ENCODE results near the gene ARHGAP10. TPM values are rescaled to one million over a fixed set of nuclear protein-coding genes. Genes with fewer than 3 reads are reported as not detected.
A peak's percentile ranks its signal among the peaks of the same experiment; 100 is the strongest.

The ARHGAP10 gene
- total RNA-seq, 4 donors from 2014 or later = 153 to 404 (median 215) TPM

DNA sequence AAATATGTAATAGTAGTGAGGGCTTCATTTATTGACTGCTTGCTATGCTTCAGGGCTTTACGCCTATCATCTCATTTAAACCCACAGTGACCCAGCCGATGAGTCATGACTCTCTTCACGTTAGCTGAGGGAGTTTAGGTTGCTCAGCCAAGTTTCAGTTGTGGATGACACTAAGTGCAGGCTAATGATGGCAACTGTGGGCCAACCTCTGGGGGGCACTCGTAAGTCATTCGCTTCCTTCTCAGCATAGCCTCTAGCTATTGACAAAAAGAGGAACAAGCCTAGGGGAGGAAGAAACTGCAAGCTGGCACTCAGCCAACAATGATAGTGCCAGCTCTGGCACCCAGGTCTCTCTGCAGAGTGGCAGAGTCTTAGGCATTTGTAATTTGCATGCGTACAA lies 325.0 kb downstream of the ARHGAP10 start:
- no peak overlapping the region for H3K4me3 ChIP-seq
- H3K27me3 ChIP-seq = no peaks in the 10 kb centered on the region
- H3K27ac ChIP-seq = no peak overlapping the region
- ATAC-seq = peak; percentile 45
- H3K4me1 ChIP-seq = peaks cover 0 to 84% (median 6%) of the 10 kb centered on the region in 3 donors
- no peak for TF ChIP-seq EP300 (IDR thresholded peaks at IDR 0.05)
- TF ChIP-seq, protein P1, sequence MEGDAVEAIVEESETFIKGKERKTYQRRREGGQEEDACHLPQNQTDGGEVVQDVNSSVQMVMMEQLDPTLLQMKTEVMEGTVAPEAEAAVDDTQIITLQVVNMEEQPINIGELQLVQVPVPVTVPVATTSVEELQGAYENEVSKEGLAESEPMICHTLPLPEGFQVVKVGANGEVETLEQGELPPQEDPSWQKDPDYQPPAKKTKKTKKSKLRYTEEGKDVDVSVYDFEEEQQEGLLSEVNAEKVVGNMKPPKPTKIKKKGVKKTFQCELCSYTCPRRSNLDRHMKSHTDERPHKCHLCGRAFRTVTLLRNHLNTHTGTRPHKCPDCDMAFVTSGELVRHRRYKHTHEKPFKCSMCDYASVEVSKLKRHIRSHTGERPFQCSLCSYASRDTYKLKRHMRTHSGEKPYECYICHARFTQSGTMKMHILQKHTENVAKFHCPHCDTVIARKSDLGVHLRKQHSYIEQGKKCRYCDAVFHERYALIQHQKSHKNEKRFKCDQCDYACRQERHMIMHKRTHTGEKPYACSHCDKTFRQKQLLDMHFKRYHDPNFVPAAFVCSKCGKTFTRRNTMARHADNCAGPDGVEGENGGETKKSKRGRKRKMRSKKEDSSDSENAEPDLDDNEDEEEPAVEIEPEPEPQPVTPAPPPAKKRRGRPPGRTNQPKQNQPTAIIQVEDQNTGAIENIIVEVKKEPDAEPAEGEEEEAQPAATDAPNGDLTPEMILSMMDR (IDR thresholded peaks at IDR 0.05) = no peak
- no peak for TF ChIP-seq POLR2AphosphoS5 (IDR thresholded peaks at IDR 0.05)
- no peak for TF ChIP-seq POLR2A (IDR thresholded peaks at IDR 0.05)
- H3K9me3 ChIP-seq = no peaks in the 10 kb centered on the region
- H3K36me3 ChIP-seq = peaks cover 0 to 16% of the 10 kb centered on the region in 2 donors
- 58 to 80% methylated on average over 1 to 6 of the region's 6 CpGs for WGBS, 2 donors (ENCODE audit: low coverage in 1 of 2)

DNA sequence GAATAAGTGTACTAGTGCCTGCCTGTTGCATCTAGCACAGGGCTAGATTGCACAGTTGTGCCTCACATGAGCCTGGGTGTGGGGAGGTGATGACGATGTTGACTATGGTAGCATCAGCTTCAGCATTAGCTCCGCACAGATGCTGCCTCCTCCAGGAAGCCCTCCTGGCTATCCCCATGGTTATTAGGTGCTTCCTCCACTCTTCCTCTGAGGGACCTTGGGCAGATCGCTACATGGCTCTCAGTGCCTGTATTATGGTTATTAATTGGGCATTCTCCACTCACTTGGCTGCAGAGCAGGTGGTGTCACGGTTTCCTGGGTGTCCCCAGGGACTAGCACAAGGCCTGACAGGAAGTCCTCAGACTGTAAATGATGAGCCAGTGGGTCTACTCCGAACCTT lies 325.6 kb downstream of the ARHGAP10 start:
- H3K27me3 ChIP-seq = no peaks in the 10 kb centered on the region
- no peak for ATAC-seq
- H3K4me3 ChIP-seq = no peak overlapping the region
- no peak overlapping the region for H3K27ac ChIP-seq
- TF ChIP-seq EP300 (IDR thresholded peaks at IDR 0.05) (no peak), POLR2A (IDR thresholded peaks at IDR 0.05) (no peak), POLR2AphosphoS5 (IDR thresholded peaks at IDR 0.05) (no peak)
- TF ChIP-seq, protein P1 (IDR thresholded peaks at IDR 0.05) = no peak
- no CpG with 5 or more reads among the region's 5 CpGs for WGBS, 2 donors (ENCODE audit: low coverage in 1 of 2)
- H3K9me3 ChIP-seq = no peaks in the 10 kb centered on the region
- peaks cover 0 to 84% (median 6%) of the 10 kb centered on the region in 3 donors for H3K4me1 ChIP-seq
- peaks cover 0 to 22% of the 10 kb centered on the region in 2 donors for H3K36me3 ChIP-seq

DNA sequence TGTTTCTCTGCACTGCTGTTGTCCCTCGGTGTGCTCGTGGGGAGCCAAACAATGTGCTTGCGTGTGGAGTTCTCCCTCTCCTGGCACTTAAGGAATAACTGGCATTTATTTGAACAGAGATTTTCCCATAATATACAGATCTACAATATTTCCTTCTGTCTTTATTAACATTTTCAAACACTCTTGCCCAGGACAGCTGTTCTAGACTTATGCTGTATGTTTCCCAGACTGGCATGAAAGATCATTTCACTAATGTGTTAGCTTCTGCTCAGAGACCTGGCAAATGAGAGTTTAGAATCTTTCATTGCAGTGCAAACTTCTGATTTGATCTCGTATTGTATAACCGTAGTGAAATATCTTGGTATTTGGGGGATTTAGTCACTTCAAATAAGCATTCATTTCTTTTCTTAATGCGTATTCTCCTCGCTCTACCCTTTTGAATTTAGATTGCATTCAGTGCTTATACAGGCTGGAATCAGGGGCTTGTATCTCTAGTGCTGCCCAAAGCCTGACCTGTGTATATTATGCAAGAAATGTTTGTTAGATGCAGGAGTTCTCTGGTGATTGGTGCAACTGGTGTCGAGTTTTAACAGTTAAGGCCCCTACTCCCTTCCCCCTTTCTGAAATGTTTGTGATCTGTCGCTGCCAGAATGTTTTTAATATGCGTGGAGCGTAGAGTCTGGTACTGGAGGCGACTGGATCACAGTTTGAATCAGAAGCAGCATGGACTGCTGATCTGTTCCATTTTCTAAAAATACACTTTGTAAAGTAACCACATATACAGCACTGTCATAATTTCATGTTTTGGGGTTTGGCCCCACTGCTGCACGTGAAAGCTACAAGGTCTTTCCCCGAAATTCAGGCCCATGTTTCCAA lies 326.3 kb downstream of the ARHGAP10 start:
- Histone ChIP-seq H3K4me1 (peaks cover 0 to 81% (median 4%) of the 10 kb centered on the region in 3 donors), H3K27ac (no peak overlapping the region), H3K4me3 (no peak overlapping the region), H3K27me3 (no peaks in the 10 kb centered on the region), H3K9me3 (no peaks in the 10 kb centered on the region), H3K36me3 (peaks cover 0 to 27% of the 10 kb centered on the region in 2 donors)
- TF ChIP-seq EP300 (IDR thresholded peaks at IDR 0.05) = no peak
- TF ChIP-seq, protein P1 (IDR thresholded peaks at IDR 0.05) = no peak
- no peak for TF ChIP-seq POLR2AphosphoS5 (IDR thresholded peaks at IDR 0.05)
- TF ChIP-seq POLR2A (IDR thresholded peaks at IDR 0.05) = no peak
- 84% methylated on average over 10 to 14 of the region's 14 CpGs for WGBS, 2 donors (ENCODE audit: low coverage in 1 of 2)
- no peak for ATAC-seq

DNA sequence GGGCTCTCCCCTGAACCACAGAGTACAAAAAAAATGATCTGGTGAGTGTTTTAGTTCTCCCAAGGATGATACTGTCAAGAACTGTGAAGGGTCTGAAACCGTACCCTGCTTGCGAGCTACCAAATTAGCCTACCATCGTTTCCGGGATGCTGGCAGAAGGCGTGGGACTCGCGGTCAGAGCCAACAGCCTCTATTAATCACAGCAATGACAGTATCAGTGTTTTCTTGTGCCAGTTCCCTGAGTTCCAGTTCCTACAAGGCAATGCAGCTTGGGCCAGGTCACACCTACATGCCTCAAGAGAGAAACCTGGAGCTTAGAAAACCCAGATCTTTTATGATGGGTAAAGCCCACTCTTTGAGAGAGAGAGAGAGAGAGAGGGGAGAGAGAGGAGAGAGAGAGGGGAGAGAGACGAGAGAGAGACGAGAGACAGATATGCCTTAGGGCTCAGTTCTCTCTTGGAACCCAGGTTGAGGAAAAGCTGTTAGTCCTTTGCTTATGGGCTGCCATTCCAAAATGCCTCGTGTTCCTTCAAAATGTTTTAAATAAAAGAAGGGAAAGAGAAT lies 327.8 kb downstream of the ARHGAP10 start:
- no peak for ATAC-seq
- Histone ChIP-seq H3K27me3 (no peaks in the 10 kb centered on the region), H3K4me3 (no peak overlapping the region), H3K27ac (no peak overlapping the region), H3K9me3 (no peaks in the 10 kb centered on the region), H3K4me1 (peaks cover 0 to 70% (median 4%) of the 10 kb centered on the region in 3 donors), H3K36me3 (peaks cover 0 to 41% of the 10 kb centered on the region in 2 donors)
- WGBS, 2 donors (ENCODE audit: low coverage in 1 of 2) = 72 to 75% methylated on average over 4 to 8 of the region's 10 CpGs
- no peak for TF ChIP-seq POLR2A (IDR thresholded peaks at IDR 0.05)
- no peak for TF ChIP-seq POLR2AphosphoS5 (IDR thresholded peaks at IDR 0.05)
- no peak for TF ChIP-seq EP300 (IDR thresholded peaks at IDR 0.05)
- TF ChIP-seq, protein P1 (IDR thresholded peaks at IDR 0.05) = no peak

All from gastroesophageal sphincter (tissue), 4 donors.